MM.1S (cell line): ENCODE data around the gene CEP85.

Experiments
- DNase-seq: peaks from one replicate; pipeline ENCODE4 v3.0.0-alpha.2; 2015
- H2AFZ ChIP-seq: fragments of 300-600 bp; sonication (generic); 2 replicates; pipeline ENCODE4 v1.6.0; 2016; ENCODE audit warnings: antibody characterized with exemption, low read length
- H3F3A ChIP-seq: fragments of 300-600 bp; sonication (generic); 2 replicates; pipeline ENCODE4 v1.6.1; 2016; ENCODE audit warnings: mild to moderate bottlenecking, antibody characterized with exemption, low read length, moderate library complexity, mixed read lengths; ENCODE audit not compliant: insufficient read depth
- H3K27ac ChIP-seq: fragments of 300-600 bp; sonication (generic); 2 replicates; pipeline ENCODE4 v1.5.1; 2016; ENCODE audit warnings: mild to moderate bottlenecking, low read length
- H3K27me3 ChIP-seq: fragments of 300-600 bp; sonication (generic); replicated peaks from 2 replicates; pipeline ENCODE4 v1.6.0; 2016; ENCODE audit warnings: low read length; ENCODE audit not compliant: insufficient read depth
- H3K36me3 ChIP-seq: fragments of 300-600 bp; sonication (generic); replicated peaks from 2 replicates; pipeline ENCODE4 v1.6.1; 2016; ENCODE audit warnings: mild to moderate bottlenecking, low read length, mixed read lengths; ENCODE audit not compliant: insufficient read depth
- H3K4me1 ChIP-seq: fragments of 300-600 bp; sonication (generic); 2 replicates; pipeline ENCODE4 v1.6.1; 2016; ENCODE audit warnings: low read length, mixed read lengths
- H3K4me2 ChIP-seq: fragments of 300-600 bp; sonication (generic); 2 replicates; pipeline ENCODE4 v1.6.0; 2016; ENCODE audit warnings: low read depth, low read length
- H3K4me3 ChIP-seq: fragments of 300-600 bp; sonication (generic); 2 replicates; pipeline ENCODE4 v1.5.1; 2016; ENCODE audit warnings: low read length, mixed read lengths
- H3K79me2 ChIP-seq: fragments of 300-600 bp; sonication (generic); 2 replicates; pipeline ENCODE4 v1.6.1; 2016; ENCODE audit warnings: mixed run types, low read length, mixed read lengths
- H3K9ac ChIP-seq: fragments of 300-600 bp; sonication (generic); 2 replicates; pipeline ENCODE4 v1.6.1; 2016; ENCODE audit warnings: low read length, mixed read lengths
- H3K9me2 ChIP-seq: fragments of 300-600 bp; sonication (generic); replicated peaks from 2 replicates; pipeline ENCODE4 v1.6.1; 2016; ENCODE audit warnings: mild to moderate bottlenecking, low read length, mixed read lengths; ENCODE audit not compliant: insufficient read depth
- H3K9me3 ChIP-seq: fragments of 300-600 bp; sonication (generic); replicated peaks from 2 replicates; pipeline ENCODE4 v1.6.1; 2016; ENCODE audit warnings: mild to moderate bottlenecking, low read length, mixed read lengths; ENCODE audit not compliant: insufficient read depth
- H4K20me1 ChIP-seq: fragments of 300-600 bp; sonication (generic); 2 replicates; pipeline ENCODE4 v1.6.1; 2016; ENCODE audit warnings: mild to moderate bottlenecking, low read length, moderate library complexity, mixed read lengths; ENCODE audit not compliant: insufficient read depth
- CTCF ChIP-seq: fragments of 300-600 bp; sonication (generic); IDR thresholded peaks from 2 replicates; pipeline ENCODE4 v1.5.1; 2016; ENCODE audit warnings: antibody characterized with exemption, low read length, mixed read lengths
- EZH2 ChIP-seq: fragments of 300-600 bp; sonication (generic); optimal IDR thresholded peaks from 2 replicates; pipeline ENCODE3; 2017; ENCODE audit warnings: low read depth, mild to moderate bottlenecking, antibody characterized with exemption, low read length, mixed read lengths
- EZH2phosphoT487 ChIP-seq: fragments of 300-600 bp; sonication (generic); IDR thresholded peaks from 2 replicates; pipeline ENCODE4 v1.6.1; 2018; ENCODE audit warnings: antibody characterized with exemption, low read length

CEP85 gene

GRCh38 chr1:26285366-26286063, 51.5 kb downstream of the CEP85 start:
- Histone ChIP-seq H3K9ac (no peak overlapping the region), H3K27ac (no peak overlapping the region), H3K9me3 (no peaks in the 10 kb centered on the region), H3K27me3 (no peaks in the 10 kb centered on the region), H3K79me2 (peaks cover 13% of the 10 kb centered on the region), H3K4me1 (peaks cover 34% of the 10 kb centered on the region), H2AFZ (no peak overlapping the region), H4K20me1 (no peaks in the 10 kb centered on the region), H3F3A (peaks cover 16% of the 10 kb centered on the region), H3K4me2 (no peak overlapping the region), H3K9me2 (no peaks in the 10 kb centered on the region), H3K4me3 (no peak overlapping the region), H3K36me3 (no peaks in the 10 kb centered on the region)
- no peak for TF ChIP-seq EZH2phosphoT487
- TF ChIP-seq EZH2 = no peak
- TF ChIP-seq CTCF = peak; percentile 47
- no peak for DNase-seq

- H3K4me3 ChIP-seq = no peak overlapping the region
- no peaks in the 10 kb centered on the region for H3K27me3 ChIP-seq
- H4K20me1 ChIP-seq = no peaks in the 10 kb centered on the region
- H2AFZ ChIP-seq = no peak overlapping the region
- H3K4me2 ChIP-seq = no peak overlapping the region
- H3K36me3 ChIP-seq = no peaks in the 10 kb centered on the region
- TF ChIP-seq EZH2phosphoT487 (no peak), CTCF (no peak)
- H3K79me2 ChIP-seq = peaks cover 8% of the 10 kb centered on the region; the same call in 1 of the 2 replicates
- no peak overlapping the region for H3K9ac ChIP-seq
- peaks cover 34% of the 10 kb centered on the region for H3K4me1 ChIP-seq
- no peak overlapping the region; the same call in 1 of the 2 replicates for H3K27ac ChIP-seq
- no peak for DNase-seq
- H3F3A ChIP-seq = peaks cover 16% of the 10 kb centered on the region
- no peaks in the 10 kb centered on the region for H3K9me3 ChIP-seq
- H3K9me2 ChIP-seq = no peaks in the 10 kb centered on the region
Measured at GRCh38 chr1:26286064-26286416, 52.0 kb downstream of the CEP85 start.

DNA sequence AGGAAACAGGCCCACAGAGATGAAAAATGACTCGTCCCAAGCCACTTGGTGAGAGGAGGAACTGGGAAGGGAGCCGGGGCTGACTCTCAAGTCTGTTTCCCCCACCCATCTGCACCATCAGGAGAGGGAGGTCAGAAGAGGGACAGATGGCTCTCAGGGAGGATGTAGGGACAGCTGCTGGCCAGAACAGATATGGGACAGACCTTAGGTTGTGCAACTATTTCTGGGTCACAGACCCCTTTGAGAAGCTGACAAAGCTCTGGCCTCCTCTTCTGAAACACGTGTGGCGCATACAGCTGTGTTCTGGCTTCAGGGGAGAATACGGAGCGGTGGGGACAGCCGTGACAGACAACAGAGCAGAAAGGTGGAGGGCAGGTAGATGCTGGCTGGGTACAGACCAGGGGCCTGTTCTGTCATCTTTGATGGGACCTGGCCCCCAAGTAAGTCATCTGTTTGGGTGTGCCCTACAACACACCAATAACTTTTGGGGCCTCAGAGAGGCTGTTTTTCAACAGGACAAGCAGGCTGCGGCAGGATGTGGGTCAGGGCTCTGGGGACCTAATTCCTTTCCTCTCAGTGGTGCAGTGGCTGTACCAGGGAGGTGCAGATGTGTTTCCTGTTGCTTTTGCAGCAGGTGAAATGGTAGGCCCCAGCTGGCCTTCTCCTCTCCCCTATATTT, 53.2 kb downstream of the CEP85 start:
- Histone ChIP-seq H4K20me1 (no peaks in the 10 kb centered on the region), H3K9me3 (no peaks in the 10 kb centered on the region), H3K36me3 (no peaks in the 10 kb centered on the region), H3K4me1 (peaks cover 34% of the 10 kb centered on the region), H3K79me2 (no peaks in the 10 kb centered on the region), H3K9ac (peak overlapping the region; percentile 14; the same call in 1 of the 2 replicates), H3K4me2 (peak overlapping the region; percentile 48; the same call in 1 of the 2 replicates), H3F3A (peaks cover 16% of the 10 kb centered on the region), H2AFZ (peak overlapping the region; percentile 17; the same call in 1 of the 2 replicates), H3K27ac (peak overlapping the region; percentile 74), H3K9me2 (no peaks in the 10 kb centered on the region), H3K4me3 (no peak overlapping the region), H3K27me3 (no peaks in the 10 kb centered on the region)
- TF ChIP-seq EZH2phosphoT487 = no peak
- no peak for TF ChIP-seq CTCF
- no peak for TF ChIP-seq EZH2
- DNase-seq = peak; percentile 77
